Neural progenitor cell (in vitro differentiated cells): ENCODE results near the gene PPM1D. TPM values are rescaled to one million over a fixed set of nuclear protein-coding genes. Genes with fewer than 3 reads are reported as not detected.

Experiments
- DNase-seq: peaks from one replicate; pipeline ENCODE4 v3.0.0-alpha.2; 2016; ENCODE audit warnings: low spot score
- H2AFZ ChIP-seq: fragments of 200-600 bp; sonication (generic); replicated peaks from 2 replicates; pipeline ENCODE4 v1.6.1; 2016; ENCODE audit warnings: antibody characterized with exemption
- H3F3A ChIP-seq: fragments of 200-600 bp; sonication (generic); 2 replicates; pipeline ENCODE4 v1.6.1; 2016; ENCODE audit warnings: antibody characterized with exemption, low read depth
- H3K27ac ChIP-seq: fragments of 200-600 bp; sonication (generic); 2 replicates; pipeline ENCODE4 v1.5.1; 2016; ENCODE audit warnings: mild to moderate bottlenecking
- H3K27me3 ChIP-seq: fragments of 200-600 bp; sonication (generic); 2 replicates; pipeline ENCODE4 v1.6.1; 2016; ENCODE audit warnings: mild to moderate bottlenecking, moderate library complexity
- H3K36me3 ChIP-seq: fragments of 200-600 bp; sonication (generic); 2 replicates; pipeline ENCODE4 v1.5.1; 2016
- H3K4me1 ChIP-seq: fragments of 200-600 bp; sonication (generic); 2 replicates; pipeline ENCODE4 v1.6.1; 2016; ENCODE audit warnings: mixed run types
- H3K4me2 ChIP-seq: fragments of 200-600 bp; sonication (generic); 2 replicates; pipeline ENCODE4 v1.6.1; 2016
- H3K4me3 ChIP-seq: fragments of 200-600 bp; sonication (generic); 2 replicates; pipeline ENCODE4 v1.5.1; 2016
- H3K79me2 ChIP-seq: fragments of 200-600 bp; sonication (generic); 2 replicates; pipeline ENCODE4 v1.6.1; 2016; ENCODE audit warnings: low read depth
- H3K9ac ChIP-seq: fragments of 200-600 bp; sonication (generic); 2 replicates; pipeline ENCODE4 v1.6.1; 2016
- H3K9me3 ChIP-seq: fragments of 200-600 bp; sonication (generic); 2 replicates; pipeline ENCODE4 v1.5.1; 2016; ENCODE audit warnings: low read depth
- H4K20me1 ChIP-seq: fragments of 200-600 bp; sonication (generic); 2 replicates; pipeline ENCODE4 v1.6.1; 2016; ENCODE audit warnings: low read depth
- H3K27ac Mint-ChIP-seq: 3 replicates; pipeline ENCODE4 v1.8.0; 2021; ENCODE audit warnings: mixed read lengths
- H3K27me3 Mint-ChIP-seq: 2 replicates; pipeline ENCODE4 v1.8.0; 2022; ENCODE audit warnings: low read depth, mild to moderate bottlenecking, inconsistent platforms, moderate library complexity, mixed read lengths; ENCODE audit not compliant: insufficient read depth
- H3K36me3 Mint-ChIP-seq: 3 replicates; pipeline ENCODE4 v1.8.0; 2021; ENCODE audit warnings: mixed read lengths
- H3K4me1 Mint-ChIP-seq: 3 replicates; pipeline ENCODE4 v1.8.0; 2021; ENCODE audit warnings: mixed read lengths
- H3K4me3 Mint-ChIP-seq: 3 replicates; pipeline ENCODE4 v1.8.0; 2021; ENCODE audit warnings: mild to moderate bottlenecking, moderate library complexity, mixed read lengths
- H3K9me3 Mint-ChIP-seq: 3 replicates; pipeline ENCODE4 v1.8.0; 2020; ENCODE audit warnings: mixed read lengths
- CTCF ChIP-seq: fragments of 200-600 bp; sonication (generic); IDR thresholded peaks from 2 replicates; pipeline ENCODE4 v1.5.1; 2017; ENCODE audit warnings: antibody characterized with exemption, mild to moderate bottlenecking
- EZH2 ChIP-seq: fragments of 200-600 bp; sonication (generic); IDR thresholded peaks from 2 replicates; pipeline ENCODE4 v1.6.1; 2017; ENCODE audit warnings: antibody characterized with exemption, mild to moderate bottlenecking, moderate library complexity
- EZH2phosphoT487 ChIP-seq: fragments of 200-600 bp; sonication (generic); IDR thresholded peaks from 2 replicates; pipeline ENCODE4 v1.6.1; 2017; ENCODE audit warnings: antibody characterized with exemption
- total RNA-seq: library from RNA; depleted of rRNA; stranded (reverse); fragments of >200 nt; gene quantifications from 2 replicates; pipeline ENCODE4 v1.2.3, GENCODE V29; 2015; ENCODE audit warnings: low replicate concordance

The PPM1D gene
- total RNA-seq, 1 donor from 2014 or later = 22.9 TPM

GRCh38 chr17:60565233-60565632 lies 34.8 kb upstream of the PPM1D start:
- no peak for TF ChIP-seq EZH2phosphoT487
- TF ChIP-seq CTCF = no peak
- TF ChIP-seq EZH2 = no peak
- Histone ChIP-seq H3K27ac (no peak overlapping the region), H3K4me3 (no peak overlapping the region), H3F3A (no peaks in the 10 kb centered on the region), H3K27me3 (no peaks in the 10 kb centered on the region), H3K9me3 (no peaks in the 10 kb centered on the region), H3K79me2 (no peaks in the 10 kb centered on the region), H3K9ac (no peak overlapping the region), H4K20me1 (no peaks in the 10 kb centered on the region), H3K4me2 (no peak overlapping the region), H3K36me3 (no peaks in the 10 kb centered on the region), H3K4me1 (no peaks in the 10 kb centered on the region), H2AFZ (no peak overlapping the region)
- Mint-ChIP-seq H3K27ac (no peak overlapping the region), H3K4me1 (peaks cover 3% of the 10 kb centered on the region), H3K4me3 (no peak overlapping the region), H3K27me3 (peaks cover 3% of the 10 kb centered on the region), H3K36me3 (no peaks in the 10 kb centered on the region), H3K9me3 (no peaks in the 10 kb centered on the region)
- DNase-seq = no peak

- no peaks in the 10 kb centered on the region for H3K36me3 ChIP-seq
- no peak overlapping the region for H3K4me3 Mint-ChIP-seq
- peaks cover 3% of the 10 kb centered on the region for H3K4me1 Mint-ChIP-seq
- H3K9me3 Mint-ChIP-seq = no peaks in the 10 kb centered on the region
- H4K20me1 ChIP-seq = no peaks in the 10 kb centered on the region
- peaks cover 2% of the 10 kb centered on the region for H3K27me3 Mint-ChIP-seq
- no peak overlapping the region for H3K27ac ChIP-seq
- no peaks in the 10 kb centered on the region for H3K36me3 Mint-ChIP-seq
- no peak overlapping the region for H2AFZ ChIP-seq
- H3K79me2 ChIP-seq = no peaks in the 10 kb centered on the region
- H3K4me2 ChIP-seq = no peak overlapping the region
- no peaks in the 10 kb centered on the region for H3K9me3 ChIP-seq
- no peaks in the 10 kb centered on the region for H3K27me3 ChIP-seq
- H3K9ac ChIP-seq = no peak overlapping the region
- H3K4me3 ChIP-seq = no peak overlapping the region
- H3K4me1 ChIP-seq = no peaks in the 10 kb centered on the region
- no peak overlapping the region for H3K27ac Mint-ChIP-seq
- DNase-seq = no peak
- no peaks in the 10 kb centered on the region for H3F3A ChIP-seq
- TF ChIP-seq EZH2phosphoT487 (no peak), EZH2 (no peak), CTCF (no peak)
These were observed 26.5 kb upstream of the PPM1D start for GRCh38 chr17:60573236-60574051.

GRCh38 chr17:60577147-60577915 lies 22.7 kb upstream of the PPM1D start:
- Histone ChIP-seq H3K9me3 (no peaks in the 10 kb centered on the region), H3K36me3 (no peaks in the 10 kb centered on the region), H2AFZ (peak overlapping the region; percentile 1), H3K27me3 (no peaks in the 10 kb centered on the region), H3K9ac (no peak overlapping the region), H4K20me1 (no peaks in the 10 kb centered on the region), H3K27ac (no peak overlapping the region), H3K4me3 (no peak overlapping the region), H3K4me2 (no peak overlapping the region), H3K4me1 (no peaks in the 10 kb centered on the region), H3F3A (no peaks in the 10 kb centered on the region), H3K79me2 (no peaks in the 10 kb centered on the region)
- H3K9me3 Mint-ChIP-seq = no peaks in the 10 kb centered on the region
- H3K4me1 Mint-ChIP-seq = no peaks in the 10 kb centered on the region
- no peak for DNase-seq
- H3K27ac Mint-ChIP-seq = peak overlapping the region; percentile 46
- peaks cover 8% of the 10 kb centered on the region for H3K27me3 Mint-ChIP-seq
- no peaks in the 10 kb centered on the region for H3K36me3 Mint-ChIP-seq
- no peak overlapping the region for H3K4me3 Mint-ChIP-seq
- TF ChIP-seq EZH2 (no peak), CTCF (no peak), EZH2phosphoT487 (no peak)
